K562 (cell line): ENCODE measurements around the gene FRMD4A. TPM values are rescaled to one million over a fixed set of nuclear protein-coding genes. Genes with fewer than 3 reads are reported as not detected.

Experiments
- AFF1 ChIP-seq, 2 experiments: fragments of 450-650 bp; IDR thresholded peaks; 2 replicates each; pipeline ENCODE4 v1.6.1; 2018; ENCODE audit warnings: mild to moderate bottlenecking in 2 of 2, low read depth in 1 of 2; ENCODE audit not compliant: partially characterized antibody in 2 of 2
- BCOR ChIP-seq: fragments of 450-650 bp; IDR thresholded peaks from 2 replicates; pipeline ENCODE4 v1.6.1; 2016
- CC2D1A ChIP-seq: fragments of 450-650 bp; IDR thresholded peaks from 2 replicates; pipeline ENCODE4 v1.6.1; 2017; ENCODE audit warnings: mild to moderate bottlenecking
- ESRRB ChIP-seq: fragments of 250-450 bp; sonication (Bioruptor Pico); IDR thresholded peaks from 2 replicates; pipeline ENCODE4 v1.5.0; 2020; ENCODE audit warnings: mild to moderate bottlenecking, moderate library complexity, borderline replicate concordance
- HCFC1 ChIP-seq: IDR thresholded peaks from 2 replicates; pipeline ENCODE4 v1.6.1; 2012; ENCODE audit warnings: low read depth, low read length, improper control_type of control experiment
- HMG20B ChIP-seq: fragments of 250-450 bp; sonication (Bioruptor Pico); IDR thresholded peaks from 2 replicates; pipeline ENCODE4 v1.5.0; 2021; ENCODE audit warnings: mild to moderate bottlenecking
- HNRNPL ChIP-seq: fragments of 200-400 bp; formaldehyde crosslinking; IDR thresholded peaks from 2 replicates; pipeline ENCODE4 v1.6.1; 2017; ENCODE audit warnings: low read depth, mild to moderate bottlenecking, low read length
- JUN ChIP-seq, 2 experiments: sonication (generic) in 1 of 2; formaldehyde crosslinking in 1 of 2; IDR thresholded peaks; 2 replicates each; pipeline versions ENCODE4 v1.6.1 to v1.8.0; 2012 to 2022; ENCODE audit warnings: borderline replicate concordance in 2 of 2, mild to moderate bottlenecking in 2 of 2, improper control_type of control experiment in 1 of 2, low read depth in 1 of 2, low read length in 1 of 2, missing genetic modification reagents in 1 of 2
- MTF1 ChIP-seq: fragments of 250-450 bp; sonication (Bioruptor Pico); IDR thresholded peaks from 2 replicates; pipeline ENCODE4 v1.9.0; 2021; ENCODE audit warnings: moderate library complexity, mild to moderate bottlenecking, inconsistent platforms, borderline replicate concordance
- PHB ChIP-seq: fragments of 250-450 bp; sonication (Bioruptor Pico); IDR thresholded peaks from 2 replicates; pipeline ENCODE4 v1.5.0; 2021
- PHF21A ChIP-seq: fragments of 450-650 bp; IDR thresholded peaks from 2 replicates; pipeline ENCODE4 v1.6.1; 2017; ENCODE audit warnings: low read depth, borderline replicate concordance
- RNF219 ChIP-seq: fragments of 250-450 bp; sonication (Bioruptor Pico); IDR thresholded peaks from 2 replicates; pipeline ENCODE4 v1.5.0; 2022; ENCODE audit warnings: mild to moderate bottlenecking
- SIX5 ChIP-seq, 2 experiments: IDR thresholded peaks; 2 replicates each; pipeline ENCODE4 v1.6.1; 2011; ENCODE audit warnings: low read length in 2 of 2, borderline replicate concordance in 1 of 2, low read depth in 1 of 2, mild to moderate bottlenecking in 1 of 2, moderate library complexity in 1 of 2; ENCODE audit not compliant: insufficient read depth in 1 of 2
- STAT5A ChIP-seq: IDR thresholded peaks from 2 replicates; pipeline ENCODE4 v1.6.1; 2012; ENCODE audit warnings: low read length, inconsistent platforms, borderline replicate concordance
- TCF15 ChIP-seq: fragments of 250-450 bp; sonication (Bioruptor Pico); IDR thresholded peaks from 2 replicates; pipeline ENCODE4 v1.8.0; 2022; ENCODE audit warnings: moderate library complexity, mild to moderate bottlenecking, inconsistent platforms
- TCFL5 ChIP-seq: fragments of 250-450 bp; sonication (Bioruptor Pico); conservative IDR thresholded peaks from 2 replicates; pipeline ENCODE4 v1.6.1; 2021; ENCODE audit warnings: mild to moderate bottlenecking, moderate library complexity, matching md5 sums
- ZBTB34 ChIP-seq: fragments of 250-450 bp; sonication (Bioruptor Pico); IDR thresholded peaks from 2 replicates; pipeline ENCODE4 v1.8.0; 2021; ENCODE audit warnings: mild to moderate bottlenecking, moderate library complexity
- polyA plus RNA-seq, 8 experiments: library from polyadenylated mRNA; depleted of rRNA in 4 of 8; stranded (reverse) in 5 of 8; unstranded in 3 of 8; fragments of >200 nt; fragmentation: Nextera tagmentation in 2 of 8; fragmentation: Illumina TruSeq in 1 of 8; extraction: Ambion mirVana in 2 of 8; extraction: Trizol in 1 of 8; gene quantifications; 2 replicates each; pipeline versions ENCODE4 v1.2.1 to v1.2.3, GENCODE V29; 2011 to 2014; ENCODE audit warnings: inconsistent platforms in 1 of 8, missing spikeins in 1 of 8
- total RNA-seq, 7 experiments: library from RNA; depleted of rRNA in 6 of 7; stranded (reverse); fragments of >200 nt in 6 of 7; fragmentation: Illumina TruSeq in 2 of 7; extraction: Trizol in 2 of 7; gene quantifications; 2 replicates each; pipeline versions ENCODE4 v1.2.1 to v1.2.3, GENCODE V29; 2011 to 2021; ENCODE audit warnings: low replicate concordance in 1 of 7

FRMD4A gene
- total and polyA plus RNA-seq, 9 of the 15 experiments (the other 6 are each of a cell fraction or from before 2014, with no cell fraction given), result 0.80 to 5.2 (median 3.0) TPM

GRCh38 chr10:14185316-14186045, 145.2 kb downstream of the FRMD4A start (continued):
- no peak for TF ChIP-seq TCF15 (CRISPR knock-in tag)
- TF ChIP-seq HCFC1, result peak; percentile 57
- TF ChIP-seq SIX5 (IDR thresholded peaks at IDR 0.05; ENCODE audit: borderline replicate concordance in 1 of 2, insufficient read depth in 1 of 2, low read depth in 1 of 2, low read length in 2 of 2), result no peak; a peak in 1 of 4 replicates
- no peak for TF ChIP-seq TCFL5 (CRISPR knock-in tag)
- TF ChIP-seq AFF1 (IDR thresholded peaks at IDR 0.05; ENCODE audit: low read depth in 1 of 2, partially characterized antibody in 2 of 2), result peak in 1 of 2 experiments; percentile 76
- TF ChIP-seq RNF219, result peak; percentile 82; the same call in 1 of the 2 replicates
- peak; percentile 100 for TF ChIP-seq ESRRB (CRISPR knock-in tag)
- peak; percentile 78 for TF ChIP-seq PHF21A
- no peak; the same call in none of the 2 replicates for TF ChIP-seq BCOR
- TF ChIP-seq ZBTB34 (CRISPR knock-in tag), result peak; percentile 86
- TF ChIP-seq JUN (IDR thresholded peaks at IDR 0.05; ENCODE audit: borderline replicate concordance, low read depth, low read length), result no peak
- no peak for TF ChIP-seq JUN (CRISPR knock-in tag; IDR thresholded peaks at IDR 0.05; ENCODE audit: borderline replicate concordance)
- TF ChIP-seq STAT5A, result peak; percentile 80
- TF ChIP-seq MTF1, result no peak
- peak; percentile 98 for TF ChIP-seq HMG20B (CRISPR knock-in tag)
- TF ChIP-seq PHB (CRISPR knock-in tag), result peak; percentile 100
- 0 out of 2 replicates have a peak, but pooled peaks have one; percentile 10 for TF ChIP-seq CC2D1A
- peak; percentile 97 for TF ChIP-seq HNRNPL
